Thyroid gland (tissue), 4 donors: ENCODE data around the gene TAF11.

Experiments
- CTCF ChIP-seq, 6 experiments: fragments of 200-600 bp in 3 of 6; fragments of 450-650 bp in 3 of 6; sonication (generic) in 3 of 6; IDR thresholded peaks; one replicate each; pipeline ENCODE4 v1.5.1; 2016 to 2019; ENCODE audit warnings: antibody characterized with exemption in 6 of 6, mild to moderate bottlenecking in 2 of 6, inconsistent platforms in 1 of 6, moderate library complexity in 1 of 6
- POLR2A ChIP-seq, 2 donors: fragments of 450-650 bp; IDR thresholded peaks; one replicate each; pipeline ENCODE4 v1.6.1; 2017; ENCODE audit warnings: antibody characterized with exemption in 2 of 2, mild to moderate bottlenecking in 2 of 2, moderate library complexity in 1 of 2

GRCh38 chr6:34836008-34836407 is 51.8 kb downstream of the TAF11 start:
- TF ChIP-seq CTCF (IDR thresholded peaks at IDR 0.05) (no peak), POLR2A (IDR thresholded peaks at IDR 0.05) (no peak)
